HEK293 (cell line): Measurements from ENCODE around the gene CSNK2A1.
A peak's percentile ranks its signal among the peaks of the same experiment; 100 is the strongest.

ENCODE experiments used
- CTCF ChIA-PET: fragments of 350-600 bp; formaldehyde crosslinking; extraction: SDS; loops from one replicate; lab custom pipeline; 2021; ENCODE audit warnings: antibody characterized with exemption; lab: Yijun Ruan, JAX
- POLR2A ChIA-PET: fragments of 300-600 bp; formaldehyde crosslinking; extraction: SDS; loops from one replicate; lab custom pipeline; 2020; ENCODE audit warnings: antibody characterized with exemption, inconsistent platforms; lab: Yijun Ruan, JAX
- H3K27ac ChIP-seq: fragments of 200-500 bp; sonication (Bioruptor generic); 2 replicates; pipeline ENCODE4 v1.5.1; 2014; ENCODE audit warnings: low read depth, low read length, control low read depth, inconsistent platforms; ENCODE audit errors: extremely low read depth
- H3K36me3 ChIP-seq, 2 experiments: fragments of 200-500 bp in 1 of 2; sonication (Bioruptor generic) in 1 of 2; 1 replicate in 1 of 2; 2 replicates in 1 of 2; pipeline ENCODE4 v1.5.1; 2014 to 2017; ENCODE audit warnings: inconsistent platforms in 2 of 2, low read length in 2 of 2; ENCODE audit not compliant: control insufficient read depth in 2 of 2, insufficient read depth in 1 of 2
- H3K4me1 ChIP-seq: fragments of 200-500 bp; sonication (Bioruptor generic); 2 replicates; pipeline ENCODE4 v1.5.1; 2014; ENCODE audit warnings: mild to moderate bottlenecking, low read length, inconsistent platforms; ENCODE audit not compliant: control insufficient read depth, insufficient read depth
- H3K4me3 ChIP-seq: 2 replicates; pipeline ENCODE4 v1.5.1; 2011; ENCODE audit warnings: low read depth, mild to moderate bottlenecking, control low read depth, low read length, moderate library complexity
- H3K9me3 ChIP-seq: fragments of 200-500 bp; sonication (Bioruptor generic); 2 replicates; pipeline ENCODE4 v1.5.1; 2014; ENCODE audit warnings: low read depth, low read length, inconsistent platforms; ENCODE audit not compliant: control insufficient read depth, insufficient read depth
- BCL11A ChIP-seq: fragments of 450-650 bp; formaldehyde crosslinking; IDR thresholded peaks from 2 replicates; pipeline ENCODE4 v1.5.1; 2016; ENCODE audit warnings: low read depth, missing biosample characterization, missing genetic modification characterization
- GLIS1 ChIP-seq: fragments of 450-650 bp; formaldehyde crosslinking; IDR thresholded peaks from 2 replicates; pipeline ENCODE4 v1.5.1; 2016; ENCODE audit warnings: missing biosample characterization, missing genetic modification characterization
- TCF7L2 ChIP-seq: IDR thresholded peaks from 2 replicates; pipeline ENCODE4 v1.6.1; 2011; ENCODE audit warnings: low read depth, mild to moderate bottlenecking, inconsistent platforms, low read length, moderate library complexity, borderline replicate concordance
- TRIM28 ChIP-seq: IDR thresholded peaks from 2 replicates; pipeline ENCODE4 v1.6.1; 2011; ENCODE audit warnings: low read length, control low read depth, borderline replicate concordance
- ZBTB48 ChIP-seq: fragments of 450-650 bp; formaldehyde crosslinking; IDR thresholded peaks from 2 replicates; pipeline ENCODE4 v1.5.1; 2016; ENCODE audit warnings: missing biosample characterization, missing genetic modification characterization
- ZFHX2 ChIP-seq: fragments of 450-650 bp; formaldehyde crosslinking; conservative IDR thresholded peaks from 2 replicates; pipeline ENCODE4 v1.5.1; 2016; ENCODE audit warnings: missing biosample characterization, missing genetic modification characterization
- ZNF112 ChIP-seq: fragments of 450-650 bp; formaldehyde crosslinking; IDR thresholded peaks from 2 replicates; pipeline ENCODE4 v1.5.0; 2017; ENCODE audit warnings: missing biosample characterization, missing genetic modification characterization
- ZNF138 ChIP-seq: fragments of 450-650 bp; formaldehyde crosslinking; IDR thresholded peaks from 2 replicates; pipeline ENCODE4 v1.5.1; 2016; ENCODE audit warnings: missing biosample characterization, missing genetic modification characterization, borderline replicate concordance
- ZNF155 ChIP-seq: fragments of 450-650 bp; formaldehyde crosslinking; IDR thresholded peaks from 2 replicates; pipeline ENCODE4 v1.5.1; 2016; ENCODE audit warnings: missing biosample characterization, missing genetic modification characterization
- ZNF184 ChIP-seq: fragments of 450-650 bp; IDR thresholded peaks from 2 replicates; pipeline ENCODE4 v1.5.1; 2018; ENCODE audit warnings: missing biosample characterization, mild to moderate bottlenecking, missing genetic modification characterization
- ZNF202 ChIP-seq: fragments of 450-650 bp; formaldehyde crosslinking; IDR thresholded peaks from 2 replicates; pipeline ENCODE4 v1.5.1; 2016; ENCODE audit warnings: missing biosample characterization, missing genetic modification characterization, borderline replicate concordance
- ZNF221 ChIP-seq: fragments of 450-650 bp; formaldehyde crosslinking; IDR thresholded peaks from 2 replicates; pipeline ENCODE4 v1.5.1; 2017; ENCODE audit warnings: missing biosample characterization, missing genetic modification characterization, borderline replicate concordance
- ZNF558 ChIP-seq: fragments of 450-650 bp; formaldehyde crosslinking; IDR thresholded peaks from 2 replicates; pipeline ENCODE4 v1.5.1; 2016; ENCODE audit warnings: missing biosample characterization, missing genetic modification characterization
- ZNF561 ChIP-seq: fragments of 450-650 bp; IDR thresholded peaks from 2 replicates; pipeline ENCODE4 v1.5.1; 2018; ENCODE audit warnings: missing biosample characterization, missing genetic modification characterization, borderline replicate concordance
- ZNF660 ChIP-seq: fragments of 450-650 bp; IDR thresholded peaks from 2 replicates; pipeline ENCODE4 v1.5.1; 2018; ENCODE audit warnings: missing biosample characterization, mild to moderate bottlenecking, missing genetic modification characterization
- ZNF776 ChIP-seq: fragments of 450-650 bp; formaldehyde crosslinking; IDR thresholded peaks from 2 replicates; pipeline ENCODE4 v1.5.0; 2017; ENCODE audit warnings: missing biosample characterization, missing genetic modification characterization, borderline replicate concordance
- ZNF792 ChIP-seq: fragments of 450-650 bp; formaldehyde crosslinking; IDR thresholded peaks from 2 replicates; pipeline ENCODE4 v1.5.1; 2016; ENCODE audit warnings: missing biosample characterization, missing genetic modification characterization
- ZSCAN23 ChIP-seq: fragments of 450-650 bp; formaldehyde crosslinking; IDR thresholded peaks from 2 replicates; pipeline ENCODE4 v1.5.1; 2016; ENCODE audit warnings: missing biosample characterization, missing genetic modification characterization
- TF ChIP-seq, protein P1 (sequence below): fragments of 450-650 bp; formaldehyde crosslinking; IDR thresholded peaks from 2 replicates; pipeline ENCODE4 v1.5.1; 2016; ENCODE audit warnings: missing biosample characterization, missing genetic modification characterization
- TF ChIP-seq, protein P2 (sequence below): fragments of 450-650 bp; formaldehyde crosslinking; conservative IDR thresholded peaks from 2 replicates; pipeline ENCODE4 v1.5.1; 2016; ENCODE audit warnings: low read depth, missing biosample characterization, missing genetic modification characterization
- TF ChIP-seq, protein P3 (sequence below): fragments of 450-650 bp; formaldehyde crosslinking; IDR thresholded peaks from 2 replicates; pipeline ENCODE4 v1.5.1; 2016; ENCODE audit warnings: missing biosample characterization, missing genetic modification characterization

CSNK2A1 gene

DNA sequence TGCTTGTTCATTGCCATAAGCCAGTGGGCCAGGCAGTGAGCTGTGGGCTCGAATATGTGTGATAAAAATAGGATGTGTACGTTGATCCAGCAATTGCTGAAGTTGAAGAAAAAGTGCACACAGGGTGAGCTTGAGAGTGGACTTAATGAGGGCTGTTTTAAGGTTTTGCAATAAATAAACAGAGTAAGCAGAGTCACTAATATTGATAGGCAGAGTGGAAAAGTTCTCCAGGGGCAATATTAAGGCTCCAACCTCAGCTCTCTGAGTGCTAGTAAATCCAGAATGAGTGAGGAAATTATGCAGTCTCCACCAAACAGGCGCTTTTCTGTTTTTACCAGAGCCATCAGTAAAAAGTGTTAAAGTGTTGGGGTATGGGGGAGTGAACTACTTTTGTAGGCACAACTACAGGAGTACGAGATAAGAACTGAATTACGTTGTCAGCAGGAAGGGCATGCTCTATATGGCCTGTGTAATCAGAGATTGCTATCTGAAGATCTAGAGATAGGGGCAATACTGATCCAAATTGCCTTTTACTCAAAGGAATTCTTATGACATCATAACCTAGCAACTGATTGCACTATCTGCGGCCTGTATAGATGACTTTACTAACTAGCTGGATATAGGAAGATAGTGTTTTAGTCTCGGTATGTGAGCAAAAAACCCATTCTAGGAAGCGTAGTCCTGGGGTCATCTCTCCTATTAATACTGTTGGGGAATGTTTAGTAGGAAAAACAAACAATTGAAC, 73.7 kb downstream of the CSNK2A1 start:
- no peak overlapping the region for H3K27ac ChIP-seq
- CTCF ChIA-PET, result interaction anchor here (1.0 to 1.5 kb wide), 2 partner anchors 9 to 10 kb away, joined by 3 to 4 read pairs; no protein-coding TSS in a partner anchor
- H3K9me3 ChIP-seq, result no peaks in the 10 kb centered on the region
- POLR2A ChIA-PET, result no interaction called here
- no peak overlapping the region for H3K4me3 ChIP-seq
- TF ChIP-seq, protein P1, sequence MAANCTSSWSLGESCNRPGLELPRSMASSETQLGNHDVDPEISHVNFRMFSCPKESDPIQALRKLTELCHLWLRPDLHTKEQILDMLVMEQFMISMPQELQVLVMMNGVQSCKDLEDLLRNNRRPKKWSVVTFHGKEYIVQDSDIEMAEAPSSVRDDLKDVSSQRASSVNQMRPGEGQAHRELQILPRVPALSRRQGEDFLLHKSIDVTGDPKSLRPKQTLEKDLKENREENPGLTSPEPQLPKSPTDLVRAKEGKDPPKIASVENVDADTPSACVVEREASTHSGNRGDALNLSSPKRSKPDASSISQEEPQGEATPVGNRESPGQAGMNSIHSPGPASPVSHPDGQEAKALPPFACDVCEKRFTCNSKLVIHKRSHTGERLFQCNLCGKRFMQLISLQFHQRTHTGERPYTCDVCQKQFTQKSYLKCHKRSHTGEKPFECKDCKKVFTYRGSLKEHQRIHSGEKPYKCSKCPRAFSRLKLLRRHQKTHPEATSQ (tag by site-specific recombination), result no peak
- TF ChIP-seq ZNF138 (tag by site-specific recombination) (no peak), ZNF112 (tag by site-specific recombination) (no peak), ZNF184 (no peak), ZNF561 (tag by site-specific recombination) (no peak), BCL11A (tag by site-specific recombination) (no peak), ZNF776 (no peak), ZNF792 (tag by site-specific recombination) (no peak)
- TF ChIP-seq, protein P2, sequence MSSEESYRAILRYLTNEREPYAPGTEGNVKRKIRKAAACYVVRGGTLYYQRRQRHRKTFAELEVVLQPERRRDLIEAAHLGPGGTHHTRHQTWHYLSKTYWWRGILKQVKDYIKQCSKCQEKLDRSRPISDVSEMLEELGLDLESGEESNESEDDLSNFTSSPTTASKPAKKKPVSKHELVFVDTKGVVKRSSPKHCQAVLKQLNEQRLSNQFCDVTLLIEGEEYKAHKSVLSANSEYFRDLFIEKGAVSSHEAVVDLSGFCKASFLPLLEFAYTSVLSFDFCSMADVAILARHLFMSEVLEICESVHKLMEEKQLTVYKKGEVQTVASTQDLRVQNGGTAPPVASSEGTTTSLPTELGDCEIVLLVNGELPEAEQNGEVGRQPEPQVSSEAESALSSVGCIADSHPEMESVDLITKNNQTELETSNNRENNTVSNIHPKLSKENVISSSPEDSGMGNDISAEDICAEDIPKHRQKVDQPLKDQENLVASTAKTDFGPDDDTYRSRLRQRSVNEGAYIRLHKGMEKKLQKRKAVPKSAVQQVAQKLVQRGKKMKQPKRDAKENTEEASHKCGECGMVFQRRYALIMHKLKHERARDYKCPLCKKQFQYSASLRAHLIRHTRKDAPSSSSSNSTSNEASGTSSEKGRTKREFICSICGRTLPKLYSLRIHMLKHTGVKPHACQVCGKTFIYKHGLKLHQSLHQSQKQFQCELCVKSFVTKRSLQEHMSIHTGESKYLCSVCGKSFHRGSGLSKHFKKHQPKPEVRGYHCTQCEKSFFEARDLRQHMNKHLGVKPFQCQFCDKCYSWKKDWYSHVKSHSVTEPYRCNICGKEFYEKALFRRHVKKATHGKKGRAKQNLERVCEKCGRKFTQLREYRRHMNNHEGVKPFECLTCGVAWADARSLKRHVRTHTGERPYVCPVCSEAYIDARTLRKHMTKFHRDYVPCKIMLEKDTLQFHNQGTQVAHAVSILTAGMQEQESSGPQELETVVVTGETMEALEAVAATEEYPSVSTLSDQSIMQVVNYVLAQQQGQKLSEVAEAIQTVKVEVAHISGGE, result no peak
- peaks cover 0 to 5% of the 10 kb centered on the region in 2 experiments; a peak in 1 of 3 replicates for H3K36me3 ChIP-seq
- H3K4me1 ChIP-seq, result no peaks in the 10 kb centered on the region

DNA sequence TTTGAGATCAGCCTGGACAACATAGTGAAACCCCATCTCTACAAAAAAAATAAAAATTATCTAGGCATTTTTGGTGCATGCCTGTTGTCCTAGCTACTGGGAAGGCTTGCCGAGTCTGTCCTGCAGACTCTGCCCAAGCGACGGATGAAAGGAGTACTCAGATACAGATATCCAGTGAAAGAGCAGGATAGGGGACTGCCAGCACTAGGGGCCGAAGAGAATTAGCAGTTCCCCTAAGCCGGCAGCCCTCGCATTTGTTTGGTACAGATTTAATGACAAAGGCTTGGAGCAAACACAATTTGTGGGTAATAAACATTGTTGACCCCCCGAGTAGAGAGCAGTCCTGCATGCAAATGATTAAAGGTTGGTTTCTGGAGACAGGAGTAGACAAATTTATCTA, 75.8 kb downstream of the CSNK2A1 start:
- CTCF ChIA-PET, result interaction anchor here (0.9 to 1.6 kb wide), 2 partner anchors 9 to 114 kb away, joined by 3 to 6 read pairs; no protein-coding TSS in a partner anchor
- Histone ChIP-seq H3K9me3 (no peaks in the 10 kb centered on the region), H3K27ac (no peak overlapping the region), H3K36me3 (no peaks in the 10 kb centered on the region), H3K4me3 (no peak overlapping the region), H3K4me1 (no peaks in the 10 kb centered on the region; the same call in 1 of the 2 replicates)
- TF ChIP-seq ZFHX2 (tag by site-specific recombination) (no peak), TRIM28 (no peak), ZNF112 (tag by site-specific recombination) (no peak)
- POLR2A ChIA-PET, result no interaction called here

DNA sequence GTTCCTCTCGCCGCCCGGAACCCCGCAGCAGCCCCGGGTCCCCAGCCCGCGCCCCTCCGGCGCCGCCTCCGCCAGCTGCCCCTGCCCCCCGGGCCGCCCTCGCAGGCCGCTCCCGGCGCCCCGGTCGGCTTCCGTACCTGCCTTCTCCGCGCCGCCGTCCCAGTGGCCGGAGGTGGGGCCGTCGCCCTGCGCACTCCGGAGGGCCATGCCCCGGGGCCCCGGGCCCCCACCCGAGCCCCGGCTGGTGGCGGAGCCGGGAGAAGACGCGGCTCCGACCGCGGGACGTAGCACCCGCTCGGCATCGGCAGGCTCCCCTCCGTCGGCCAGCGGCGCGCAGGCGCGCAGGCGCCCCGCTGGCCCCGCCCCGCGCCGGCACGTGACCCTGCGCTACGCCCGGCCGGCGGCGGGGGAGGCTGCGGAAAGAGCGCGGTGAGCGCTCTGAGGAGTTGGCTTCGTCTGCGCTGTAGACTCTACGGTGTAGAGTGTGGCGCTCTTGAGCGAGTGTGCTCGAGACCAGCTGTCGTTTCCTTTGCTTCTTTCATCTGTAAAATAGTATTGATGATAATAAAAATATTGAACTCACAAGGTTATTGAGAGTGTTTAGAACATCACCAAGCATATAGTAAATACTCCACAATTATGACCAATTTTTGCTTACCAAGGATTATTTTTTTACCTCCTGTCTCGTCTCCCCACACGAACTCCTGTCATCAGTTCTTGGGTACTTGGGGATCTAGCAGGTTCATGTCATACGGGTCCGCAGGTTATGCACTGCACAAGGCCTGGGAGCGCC, 81.2 kb downstream of the CSNK2A1 start, which contains the start of gene TBC1D20:
Gene TBC1D20, minus strand, starts transcription at position 335 of the 793 bp plus-strand sequence. Its CDS starts 128 bp downstream, at position 207.
- no peaks in the 10 kb centered on the region for H3K9me3 ChIP-seq
- peak within 1 kb of the TSS; percentile 86 for H3K27ac ChIP-seq
- ChIA-PET POLR2A (interaction anchor here (0.5 to 1.0 kb wide), 4 partner anchors 24 to 115 kb away, joined by 3 to 4 read pairs (median 4); partner anchors contain the start of gene NRSN2), CTCF (interaction anchor here (0.7 to 2.1 kb wide), 3 partner anchors 30 to 100 kb away, joined by 3 to 7 read pairs (median 3); no protein-coding TSS in a partner anchor)
- H3K4me3 ChIP-seq, result peak within 1 kb of the TSS; percentile 77
- H3K4me1 ChIP-seq, result peaks cover 15% of the 10 kb centered on the region
- H3K36me3 ChIP-seq, result peaks cover 0 to 4% of the 10 kb centered on the region in 2 experiments; a peak in 1 of 3 replicates
- TF ChIP-seq ZNF184 (no peak), GLIS1 (tag by site-specific recombination) (no peak; the same call in 1 of the 2 replicates), TCF7L2 (no peak), ZNF221 (tag by site-specific recombination) (no peak), ZNF202 (tag by site-specific recombination) (no peak), ZSCAN23 (no peak), ZNF660 (tag by site-specific recombination) (0 out of 2 replicates have a peak, but pooled peaks have one; percentile 60), ZNF155 (tag by site-specific recombination) (no peak), ZNF558 (no peak), ZBTB48 (no peak)
- TF ChIP-seq, protein P3, sequence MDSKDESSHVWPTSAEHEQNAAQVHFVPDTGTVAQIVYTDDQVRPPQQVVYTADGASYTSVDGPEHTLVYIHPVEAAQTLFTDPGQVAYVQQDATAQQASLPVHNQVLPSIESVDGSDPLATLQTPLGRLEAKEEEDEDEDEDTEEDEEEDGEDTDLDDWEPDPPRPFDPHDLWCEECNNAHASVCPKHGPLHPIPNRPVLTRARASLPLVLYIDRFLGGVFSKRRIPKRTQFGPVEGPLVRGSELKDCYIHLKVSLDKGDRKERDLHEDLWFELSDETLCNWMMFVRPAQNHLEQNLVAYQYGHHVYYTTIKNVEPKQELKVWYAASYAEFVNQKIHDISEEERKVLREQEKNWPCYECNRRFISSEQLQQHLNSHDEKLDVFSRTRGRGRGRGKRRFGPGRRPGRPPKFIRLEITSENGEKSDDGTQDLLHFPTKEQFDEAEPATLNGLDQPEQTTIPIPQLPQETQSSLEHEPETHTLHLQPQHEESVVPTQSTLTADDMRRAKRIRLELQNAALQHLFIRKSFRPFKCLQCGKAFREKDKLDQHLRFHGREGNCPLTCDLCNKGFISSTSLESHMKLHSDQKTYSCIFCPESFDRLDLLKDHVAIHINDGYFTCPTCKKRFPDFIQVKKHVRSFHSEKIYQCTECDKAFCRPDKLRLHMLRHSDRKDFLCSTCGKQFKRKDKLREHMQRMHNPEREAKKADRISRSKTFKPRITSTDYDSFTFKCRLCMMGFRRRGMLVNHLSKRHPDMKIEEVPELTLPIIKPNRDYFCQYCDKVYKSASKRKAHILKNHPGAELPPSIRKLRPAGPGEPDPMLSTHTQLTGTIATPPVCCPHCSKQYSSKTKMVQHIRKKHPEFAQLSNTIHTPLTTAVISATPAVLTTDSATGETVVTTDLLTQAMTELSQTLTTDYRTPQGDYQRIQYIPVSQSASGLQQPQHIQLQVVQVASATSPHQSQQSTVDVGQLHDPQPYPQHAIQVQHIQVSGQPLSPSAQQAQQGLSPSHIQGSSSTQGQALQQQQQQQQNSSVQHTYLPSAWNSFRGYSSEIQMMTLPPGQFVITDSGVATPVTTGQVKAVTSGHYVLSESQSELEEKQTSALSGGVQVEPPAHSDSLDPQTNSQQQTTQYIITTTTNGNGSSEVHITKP (tag by site-specific recombination), result peak; percentile 22; the same call in 1 of the 2 replicates
